Ascending aorta (tissue), 2 donors: Measurements from ENCODE around the gene SERINC1. TPM values are rescaled to one million over a fixed set of nuclear protein-coding genes. Genes with fewer than 3 reads are reported as not detected.
"Not testable (repeated sequence)": the region's sequence is repeated elsewhere in the genome, so short reads cannot be mapped to it uniquely, and the experiment has no call there.

ENCODE experiments used
- DNase-seq, 2 donors: peaks; one replicate each; pipeline ENCODE4 v3.0.0-alpha.2; 2019; ENCODE audit warnings: low spot score in 2 of 2
- H3K27ac ChIP-seq, 2 donors: fragments of 200-600 bp; sonication (generic); one replicate each; pipeline ENCODE4 v1.5.1; 2016 to 2017; ENCODE audit warnings: mild to moderate bottlenecking in 1 of 2
- H3K27me3 ChIP-seq: fragments of 200-600 bp; sonication (generic); one replicate; pipeline ENCODE4 v1.5.1; 2017
- H3K36me3 ChIP-seq, 2 donors: fragments of 200-600 bp; sonication (generic); one replicate each; pipeline ENCODE4 v1.5.1; 2016
- H3K4me1 ChIP-seq, 2 donors: fragments of 200-600 bp; sonication (generic); one replicate each; pipeline ENCODE4 v1.5.1; 2016 to 2017; ENCODE audit warnings: mild to moderate bottlenecking in 1 of 2
- H3K4me3 ChIP-seq, 2 donors: fragments of 200-600 bp; sonication (generic); one replicate each; pipeline ENCODE4 v1.5.1; 2016 to 2017; ENCODE audit warnings: mild to moderate bottlenecking in 1 of 2
- H3K9me3 ChIP-seq, 2 donors: fragments of 200-600 bp; sonication (generic); one replicate each; pipeline ENCODE4 v1.5.1; 2016
- intact Hi-C: fragments of 100-400 bp; cut with DNase I; formaldehyde crosslinking; loops from one replicate; pipeline ENCODE4 v1.15.1; 2023
- total RNA-seq: library from RNA; depleted of rRNA; stranded (reverse); fragments of >200 nt; gene quantifications from one replicate; pipeline ENCODE4 v1.1.0, GENCODE V29; 2016
- TF ChIP-seq, protein P1 (sequence below), 3 experiments: fragments of 200-600 bp in 2 of 3; fragments of 450-650 bp in 1 of 3; sonication (generic) in 2 of 3; IDR thresholded peaks; one replicate each; pipeline ENCODE4 v1.5.1; 2016 to 2019; ENCODE audit warnings: antibody characterized with exemption in 3 of 3, mild to moderate bottlenecking in 1 of 3, moderate library complexity in 1 of 3

Gene SERINC1
- total RNA-seq = 72.6 TPM

DNA sequence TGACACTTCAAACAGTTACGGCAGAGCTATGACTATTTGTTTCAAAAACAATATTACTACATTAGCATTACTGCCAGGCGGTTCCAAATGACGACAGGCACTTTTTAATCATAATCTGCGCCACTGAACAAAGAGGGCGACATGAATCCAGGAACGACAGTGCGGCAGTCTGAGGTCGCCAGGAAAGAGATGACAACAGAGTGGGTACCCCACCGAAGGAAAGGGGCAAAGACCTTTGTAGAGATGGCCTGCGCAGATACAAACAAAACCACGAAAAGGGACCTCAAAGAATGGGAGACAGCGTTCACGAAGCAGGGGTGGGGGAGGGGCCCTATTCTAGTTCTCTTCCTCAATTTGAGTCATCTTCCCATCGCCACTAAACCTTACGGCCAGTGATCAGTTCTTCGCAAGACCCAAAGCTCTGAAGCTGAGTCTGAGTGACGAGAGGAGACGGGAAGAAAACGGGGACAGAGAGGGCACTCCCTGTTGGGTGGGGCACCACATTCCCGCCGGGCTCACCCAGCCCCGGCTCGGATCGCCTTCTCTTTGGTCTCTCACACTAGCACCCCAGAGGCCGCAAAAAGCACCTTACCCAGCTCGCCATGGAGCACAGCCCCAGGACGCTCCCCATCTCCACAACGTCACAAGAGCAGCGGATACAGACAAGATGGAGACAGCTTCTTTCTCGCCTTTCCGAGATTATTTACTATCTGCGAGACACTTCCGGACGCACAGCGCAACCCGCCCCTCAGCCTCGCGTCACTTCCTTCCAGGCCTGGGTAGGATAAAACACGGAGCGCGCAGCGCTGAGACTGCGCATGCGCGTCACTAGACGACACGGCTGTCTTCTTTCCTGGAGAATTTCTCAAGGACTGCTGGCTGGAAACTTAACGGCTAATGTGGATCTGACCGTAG is at the start of gene SERINC1:
TSS of gene SERINC1 (minus strand) at position 701 of the 915 bp plus-strand sequence. CDS start at position 631, 70 bp downstream.
- peaks cover 0 to 9% of the 10 kb centered on the region in 2 donors for H3K4me1 ChIP-seq

GRCh38 chr6:122511193-122511924 is 39.8 kb upstream of the SERINC1 start:
- H3K4me3 ChIP-seq = no peak overlapping the region
- intact Hi-C loops = no loop called here
- H3K27ac ChIP-seq = no peak overlapping the region
- H3K36me3 ChIP-seq = no peaks in the 10 kb centered on the region
- DNase-seq = no peak
- TF ChIP-seq, protein P1, sequence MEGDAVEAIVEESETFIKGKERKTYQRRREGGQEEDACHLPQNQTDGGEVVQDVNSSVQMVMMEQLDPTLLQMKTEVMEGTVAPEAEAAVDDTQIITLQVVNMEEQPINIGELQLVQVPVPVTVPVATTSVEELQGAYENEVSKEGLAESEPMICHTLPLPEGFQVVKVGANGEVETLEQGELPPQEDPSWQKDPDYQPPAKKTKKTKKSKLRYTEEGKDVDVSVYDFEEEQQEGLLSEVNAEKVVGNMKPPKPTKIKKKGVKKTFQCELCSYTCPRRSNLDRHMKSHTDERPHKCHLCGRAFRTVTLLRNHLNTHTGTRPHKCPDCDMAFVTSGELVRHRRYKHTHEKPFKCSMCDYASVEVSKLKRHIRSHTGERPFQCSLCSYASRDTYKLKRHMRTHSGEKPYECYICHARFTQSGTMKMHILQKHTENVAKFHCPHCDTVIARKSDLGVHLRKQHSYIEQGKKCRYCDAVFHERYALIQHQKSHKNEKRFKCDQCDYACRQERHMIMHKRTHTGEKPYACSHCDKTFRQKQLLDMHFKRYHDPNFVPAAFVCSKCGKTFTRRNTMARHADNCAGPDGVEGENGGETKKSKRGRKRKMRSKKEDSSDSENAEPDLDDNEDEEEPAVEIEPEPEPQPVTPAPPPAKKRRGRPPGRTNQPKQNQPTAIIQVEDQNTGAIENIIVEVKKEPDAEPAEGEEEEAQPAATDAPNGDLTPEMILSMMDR (IDR thresholded peaks at IDR 0.05) = no peak
- no peaks in the 10 kb centered on the region for H3K9me3 ChIP-seq
- H3K27me3 ChIP-seq = no peaks in the 10 kb centered on the region
- no peaks in the 10 kb centered on the region for H3K4me1 ChIP-seq

More for the DNA sequence above, at the start of gene SERINC1:
- Histone ChIP-seq H3K27me3 (no peaks in the 10 kb centered on the region), H3K9me3 (no peaks in the 10 kb centered on the region), H3K36me3 (peaks cover 0 to 8% of the 10 kb centered on the region in 2 donors), H3K27ac (peak within 1 kb of the TSS; percentile 89 to 99), H3K4me3 (peak within 1 kb of the TSS; percentile 69 to 91)
- DNase-seq = peak; percentile 85 to 97
- TF ChIP-seq, protein P1 (IDR thresholded peaks at IDR 0.05) = no peak
- intact Hi-C loops = loop anchor here (1.0 to 10.0 kb wide), 2 partner anchors 72 to 1137 kb away; partner anchors contain the start of genes HSF2 and TBC1D32

DNA sequence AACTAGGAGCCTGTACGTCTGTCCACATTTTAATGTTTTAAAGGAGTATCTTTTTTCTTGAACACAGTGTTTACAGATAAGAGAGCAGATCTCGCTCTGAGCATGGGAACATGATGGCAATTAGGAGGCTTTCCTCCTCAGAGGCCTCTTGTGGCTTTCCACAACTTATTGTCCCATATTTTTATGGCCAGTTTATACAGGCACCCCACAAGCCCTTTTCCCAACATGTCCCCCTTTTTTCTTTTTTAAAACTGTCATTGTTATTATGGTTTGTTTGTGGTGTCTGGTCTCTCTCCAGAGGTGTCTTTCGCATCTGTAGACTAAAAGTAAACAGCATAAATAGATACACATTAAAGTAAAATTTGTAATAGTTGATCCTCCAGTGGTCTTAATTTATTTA is 33.6 kb upstream of the SERINC1 start:
- DNase-seq, H3K27ac ChIP-seq, H3K36me3 ChIP-seq, intact Hi-C loops, H3K4me3 ChIP-seq, H3K27me3 ChIP-seq, H3K4me1 ChIP-seq: not testable (repeated sequence)
- H3K9me3 ChIP-seq = peaks cover 0 to 13% of the 10 kb centered on the region in 2 donors

DNA sequence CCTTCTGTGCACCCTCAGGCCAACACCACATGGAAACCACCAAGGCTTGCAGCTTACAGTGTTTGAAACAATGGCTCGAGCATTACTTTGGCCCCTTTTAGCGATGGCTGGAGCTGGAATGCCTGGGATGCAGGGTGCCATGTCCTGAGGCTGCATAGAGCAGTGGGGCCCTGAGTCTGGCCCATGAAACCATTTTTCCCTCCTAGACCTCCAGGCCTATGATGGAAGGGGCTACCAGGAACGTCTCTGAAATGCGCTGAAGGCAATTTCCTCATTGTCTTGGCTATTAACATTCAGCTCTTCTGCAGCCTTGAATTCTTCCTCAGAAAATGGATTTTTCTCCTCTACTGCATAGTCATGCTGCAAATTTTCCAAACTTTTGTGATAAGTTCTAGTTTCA is 29.9 kb upstream of the SERINC1 start:
- H3K4me1 ChIP-seq = no peaks in the 10 kb centered on the region
- TF ChIP-seq, protein P1 (IDR thresholded peaks at IDR 0.05) = no peak
- peaks cover 3 to 18% of the 10 kb centered on the region in 2 donors for H3K9me3 ChIP-seq
- H3K27ac ChIP-seq = no peak overlapping the region
- no peaks in the 10 kb centered on the region for H3K36me3 ChIP-seq
- intact Hi-C loops = no loop called here
- DNase-seq = no peak
- no peaks in the 10 kb centered on the region for H3K27me3 ChIP-seq
- no peak overlapping the region for H3K4me3 ChIP-seq

GRCh38 chr6:122495612-122496011 is 24.0 kb upstream of the SERINC1 start:
- peaks cover 4 to 13% of the 10 kb centered on the region in 2 donors for H3K9me3 ChIP-seq
- DNase-seq = no peak
- H3K4me3 ChIP-seq = no peak overlapping the region
- H3K36me3 ChIP-seq = no peaks in the 10 kb centered on the region
- H3K4me1 ChIP-seq = no peaks in the 10 kb centered on the region
- H3K27ac ChIP-seq = no peak overlapping the region
- TF ChIP-seq, protein P1 (IDR thresholded peaks at IDR 0.05) = no peak
- H3K27me3 ChIP-seq = no peaks in the 10 kb centered on the region
- intact Hi-C loops = no loop called here
